GM12878 (cell line): ENCODE results near the gene C1orf52. TPM values are rescaled to one million over a fixed set of nuclear protein-coding genes. Genes with fewer than 3 reads are reported as not detected.

Experiments
- ASH2L ChIP-seq: fragments of 300-600, 200-600 bp; sonication (generic); IDR thresholded peaks from 2 replicates; pipeline ENCODE4 v1.6.1; 2017; ENCODE audit warnings: low read depth, mild to moderate bottlenecking, borderline replicate concordance
- CEBPB ChIP-seq, 2 experiments: fragments of 150-350 bp in 1 of 2; IDR thresholded peaks; 2 replicates each; pipeline ENCODE4 v1.6.1; 2012 to 2014; ENCODE audit warnings: low read depth in 2 of 2, low read length in 2 of 2, borderline replicate concordance in 1 of 2, inconsistent platforms in 1 of 2
- CHD1 ChIP-seq: IDR thresholded peaks from 2 replicates; pipeline ENCODE4 v1.6.1; 2012; ENCODE audit warnings: low read depth, low read length, improper control_type of control experiment
- CHD4 ChIP-seq: fragments of 200-600 bp; sonication (generic); IDR thresholded peaks from 2 replicates; pipeline ENCODE4 v1.6.1; 2016; ENCODE audit warnings: mild to moderate bottlenecking
- CTCF ChIP-seq, 3 experiments: IDR thresholded peaks in 2 of 3; conservative IDR thresholded peaks in 1 of 3; 2 replicates each; pipeline ENCODE4 v1.5.1; 2011; ENCODE audit warnings: low read depth in 3 of 3, low read length in 3 of 3, mild to moderate bottlenecking in 3 of 3, control low read depth in 2 of 3, moderate library complexity in 2 of 3, inconsistent platforms in 1 of 3, mixed read lengths in 1 of 3; ENCODE audit not compliant: control insufficient read depth in 2 of 3, insufficient read depth in 1 of 3; ENCODE audit errors: extremely low read depth in 1 of 3
- E2F4 ChIP-seq: IDR thresholded peaks from 2 replicates; pipeline ENCODE4 v1.6.1; 2012; ENCODE audit warnings: low read depth, low read length, improper control_type of control experiment
- ESRRA ChIP-seq: IDR thresholded peaks from 2 replicates; pipeline ENCODE4 v1.6.1; 2012; ENCODE audit warnings: mild to moderate bottlenecking, low read length, improper control_type of control experiment
- EZH2 ChIP-seq: IDR thresholded peaks from 2 replicates; pipeline ENCODE4 v1.6.1; 2012; ENCODE audit warnings: low read depth, mild to moderate bottlenecking, control low read depth, inconsistent platforms, low read length, borderline replicate concordance; ENCODE audit not compliant: control insufficient read depth
- FOXK2 ChIP-seq: fragments of 450-650 bp; IDR thresholded peaks from 2 replicates; pipeline ENCODE4 v1.6.1; 2017; ENCODE audit warnings: mild to moderate bottlenecking, moderate library complexity
- HDAC6 ChIP-seq: fragments of 200-600 bp; sonication (generic); IDR thresholded peaks from one replicate; pipeline ENCODE4 v1.8.0; 2017; ENCODE audit warnings: antibody characterized with exemption; ENCODE audit not compliant: unreplicated experiment
- IKZF2 ChIP-seq, 2 experiments: fragments of 450-650 bp; IDR thresholded peaks; 2 replicates each; pipeline ENCODE4 v1.6.1; 2017; ENCODE audit warnings: mild to moderate bottlenecking in 2 of 2, moderate library complexity in 2 of 2
- MTA3 ChIP-seq: IDR thresholded peaks from 2 replicates; pipeline ENCODE4 v1.6.1; 2012; ENCODE audit warnings: low read length, inconsistent platforms, borderline replicate concordance
- PAX5 ChIP-seq: IDR thresholded peaks from 2 replicates; pipeline ENCODE4 v1.6.1; 2011; ENCODE audit warnings: low read depth, low read length, borderline replicate concordance
- SMAD5 ChIP-seq: IDR thresholded peaks from 2 replicates; pipeline ENCODE4 v1.6.1; 2016; ENCODE audit warnings: antibody characterized with exemption, low read depth
- SPI1 ChIP-seq: IDR thresholded peaks from 2 replicates; pipeline ENCODE4 v1.6.1; 2011; ENCODE audit warnings: low read depth, mild to moderate bottlenecking, low read length, moderate library complexity, borderline replicate concordance; ENCODE audit not compliant: insufficient read depth
- STAT3 ChIP-seq: IDR thresholded peaks from 2 replicates; pipeline ENCODE4 v1.6.1; 2011; ENCODE audit warnings: low read depth, low read length, improper control_type of control experiment
- SUPT20H ChIP-seq: IDR thresholded peaks from 2 replicates; pipeline ENCODE4 v1.6.1; 2011; ENCODE audit warnings: low read depth, mild to moderate bottlenecking, low read length, moderate library complexity, borderline replicate concordance; ENCODE audit not compliant: control insufficient read depth
- TARDBP ChIP-seq: IDR thresholded peaks from 2 replicates; pipeline ENCODE4 v1.6.1; 2016; ENCODE audit warnings: borderline replicate concordance
- TBL1XR1 ChIP-seq: IDR thresholded peaks from 2 replicates; pipeline ENCODE4 v1.6.1; 2012; ENCODE audit warnings: low read depth, low read length, improper control_type of control experiment
- TCF12 ChIP-seq: IDR thresholded peaks from 2 replicates; pipeline ENCODE4 v1.6.1; 2011; ENCODE audit warnings: low read depth, mild to moderate bottlenecking, low read length
- TCF3 ChIP-seq: IDR thresholded peaks from 2 replicates; pipeline ENCODE4 v1.6.1; 2012; ENCODE audit warnings: low read depth, mild to moderate bottlenecking, low read length, borderline replicate concordance; ENCODE audit not compliant: insufficient read depth
- WRNIP1 ChIP-seq: IDR thresholded peaks from 2 replicates; pipeline ENCODE4 v1.6.1; 2011; ENCODE audit warnings: low read depth, low read length, improper control_type of control experiment, borderline replicate concordance
- ZBTB40 ChIP-seq: fragments of 450-650 bp; IDR thresholded peaks from 2 replicates; pipeline ENCODE4 v1.6.1; 2016; ENCODE audit warnings: mild to moderate bottlenecking, moderate library complexity, borderline replicate concordance
- ZNF274 ChIP-seq: IDR thresholded peaks from one replicate; pipeline ENCODE4 v1.8.0; 2011; ENCODE audit not compliant: insufficient read length, insufficient read depth
- polyA plus RNA-seq, 11 experiments: library from polyadenylated mRNA; depleted of rRNA in 4 of 11; unstranded in 6 of 11; stranded (reverse) in 5 of 11; fragments of >200 nt; fragmentation: Nextera tagmentation in 4 of 11; fragmentation: Illumina TruSeq in 1 of 11; extraction: Ambion mirVana in 4 of 11; extraction: Trizol in 1 of 11; gene quantifications; 1 replicate in 1 of 11; 2 replicates in 10 of 11; pipeline versions ENCODE4 v1.2.1 to v1.2.3, GENCODE V29; 2011 to 2016; ENCODE audit warnings: inconsistent platforms in 2 of 11, missing spikeins in 2 of 11, low read depth in 1 of 11
- total RNA-seq, 4 experiments: library from RNA; depleted of rRNA in 3 of 4; stranded (reverse); fragments of >200 nt in 3 of 4; fragmentation: Illumina TruSeq in 1 of 4; extraction: Trizol in 1 of 4; gene quantifications; 2 replicates each; pipeline versions ENCODE4 v1.2.1 to v1.2.3, GENCODE V29; 2013 to 2021

Gene C1orf52
- total and polyA plus RNA-seq, 10 of the 15 experiments (the other 5 are each of a cell fraction or from before 2014, with no cell fraction given): 9.4 to 39.5 (median 17.6) TPM

GRCh38 chr1:85276215-85276977, 16.9 kb upstream of the C1orf52 start, which contains the start of gene BCL10 (continued):
- TF ChIP-seq ZBTB40 (peak; percentile 50; the same call in 1 of the 2 replicates), SMAD5 (peak; percentile 63), CEBPB (IDR thresholded peaks at IDR 0.05; ENCODE audit: borderline replicate concordance in 1 of 2, low read depth in 2 of 2, low read length in 2 of 2) (no peak), ESRRA (no peak), CTCF (IDR thresholded peaks at IDR 0.05 in 2 of 3, conservative IDR thresholded peaks at IDR 0.05 in 1 of 3; ENCODE audit: control insufficient read depth in 2 of 3, extremely low read depth in 1 of 3, insufficient read depth in 1 of 3, low read depth in 3 of 3, low read length in 3 of 3) (no peak), TARDBP (no peak), TCF12 (no peak), FOXK2 (no peak), IKZF2 (IDR thresholded peaks at IDR 0.05) (peak in 1 of 2 experiments; percentile 44; a peak in 1 of 4 replicates), E2F4 (0 out of 2 replicates have a peak, but pooled peaks have one; percentile 42), MTA3 (no peak), CHD4 (no peak), ZNF274 (no peak), PAX5 (0 out of 2 replicates have a peak, but pooled peaks have one; percentile 13), HDAC6 (peak; percentile 37), SUPT20H (no peak), ASH2L (no peak), SPI1 (no peak; the same call in 1 of the 2 replicates), CHD1 (no peak), TBL1XR1 (no peak), WRNIP1 (0 out of 2 replicates have a peak, but pooled peaks have one; percentile 21), EZH2 (no peak), STAT3 (no peak), TCF3 (peak; percentile 22; the same call in 1 of the 2 replicates)
